Choroid plexus epithelial cell (primary cell): ENCODE measurements around the gene LSS.

Source experiments
- DNase-seq: peaks from one replicate; pipeline ENCODE4 v3.0.0-alpha.2; 2010; ENCODE audit warnings: low read depth
- H3K4me3 ChIP-seq: 2 replicates; pipeline ENCODE4 v1.5.1; 2011; ENCODE audit warnings: low read depth, mild to moderate bottlenecking, control low read depth, low read length, moderate library complexity
- CTCF ChIP-seq: conservative IDR thresholded peaks from 2 replicates; pipeline ENCODE4 v1.5.1; 2011; ENCODE audit warnings: low read depth, mild to moderate bottlenecking, control low read depth, inconsistent platforms, low read length, moderate library complexity

The LSS gene

GRCh38 chr21:46228345-46229051, at the start of gene LSS:
LSS (minus strand) TSS chr21:46228774; CDS start chr21:46228745, 29 bp downstream.
- TF ChIP-seq CTCF, result no peak
- DNase-seq, result peak; percentile 100
- peak within 1 kb of the TSS; percentile 95 for H3K4me3 ChIP-seq

GRCh38 chr21:46274797-46275390, 46.3 kb upstream of the LSS start:
- no peak for TF ChIP-seq CTCF
- no peak for DNase-seq
- H3K4me3 ChIP-seq, result no peak overlapping the region

- no peak overlapping the region for H3K4me3 ChIP-seq
- no peak for DNase-seq
- no peak for TF ChIP-seq CTCF
These were observed 44.8 kb upstream of the LSS start for GRCh38 chr21:46273341-46273740.

GRCh38 chr21:46269466-46269865, 40.9 kb upstream of the LSS start:
- DNase-seq, result no peak
- H3K4me3 ChIP-seq, result no peak overlapping the region
- TF ChIP-seq CTCF, result no peak

- H3K4me3 ChIP-seq, result no peak overlapping the region
- no peak for TF ChIP-seq CTCF
- no peak for DNase-seq
These were observed 39.8 kb upstream of the LSS start for GRCh38 chr21:46268371-46268770.

GRCh38 chr21:46266946-46267345, 38.4 kb upstream of the LSS start:
- DNase-seq, result no peak
- no peak overlapping the region for H3K4me3 ChIP-seq
- no peak for TF ChIP-seq CTCF
